Fibroblast of mammary gland (primary cell): ENCODE results near the gene GPER1.

Source experiments
- DNase-seq: peaks from one replicate; pipeline ENCODE4 v3.0.0-alpha.2; 2010; ENCODE audit warnings: low read depth
- H3K4me3 ChIP-seq: 2 replicates; pipeline ENCODE4 v1.5.1; 2011; ENCODE audit warnings: low read depth, mild to moderate bottlenecking, low read length, moderate library complexity; ENCODE audit not compliant: control insufficient read depth
- TF ChIP-seq, protein P1 (sequence below): conservative IDR thresholded peaks from 2 replicates; pipeline ENCODE4 v1.5.1; 2011; ENCODE audit warnings: low read depth, low read length, inconsistent platforms; ENCODE audit not compliant: control insufficient read depth, insufficient read depth

Gene GPER1

DNA sequence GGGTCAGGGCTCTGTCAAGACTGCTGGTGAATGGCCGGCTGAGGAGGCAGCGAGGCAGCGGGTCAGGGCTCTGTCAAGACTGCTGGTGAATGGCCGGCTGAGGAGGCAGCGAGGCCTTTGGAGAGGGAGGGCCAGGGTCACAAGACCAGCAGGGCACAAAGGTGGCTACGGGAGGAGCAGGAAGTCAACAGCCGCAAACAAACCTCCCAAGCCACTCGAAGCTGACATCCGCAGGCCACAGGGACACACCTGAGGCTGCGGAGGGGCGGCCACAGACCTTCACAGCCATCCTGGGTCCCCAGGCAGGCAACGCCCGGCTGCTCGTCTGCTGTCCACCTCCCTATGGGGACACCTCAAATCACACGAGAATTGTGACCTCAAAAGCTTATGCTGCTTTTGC lies 8.9 kb upstream of the GPER1 start:
- no peak overlapping the region for H3K4me3 ChIP-seq
- TF ChIP-seq, protein P1, sequence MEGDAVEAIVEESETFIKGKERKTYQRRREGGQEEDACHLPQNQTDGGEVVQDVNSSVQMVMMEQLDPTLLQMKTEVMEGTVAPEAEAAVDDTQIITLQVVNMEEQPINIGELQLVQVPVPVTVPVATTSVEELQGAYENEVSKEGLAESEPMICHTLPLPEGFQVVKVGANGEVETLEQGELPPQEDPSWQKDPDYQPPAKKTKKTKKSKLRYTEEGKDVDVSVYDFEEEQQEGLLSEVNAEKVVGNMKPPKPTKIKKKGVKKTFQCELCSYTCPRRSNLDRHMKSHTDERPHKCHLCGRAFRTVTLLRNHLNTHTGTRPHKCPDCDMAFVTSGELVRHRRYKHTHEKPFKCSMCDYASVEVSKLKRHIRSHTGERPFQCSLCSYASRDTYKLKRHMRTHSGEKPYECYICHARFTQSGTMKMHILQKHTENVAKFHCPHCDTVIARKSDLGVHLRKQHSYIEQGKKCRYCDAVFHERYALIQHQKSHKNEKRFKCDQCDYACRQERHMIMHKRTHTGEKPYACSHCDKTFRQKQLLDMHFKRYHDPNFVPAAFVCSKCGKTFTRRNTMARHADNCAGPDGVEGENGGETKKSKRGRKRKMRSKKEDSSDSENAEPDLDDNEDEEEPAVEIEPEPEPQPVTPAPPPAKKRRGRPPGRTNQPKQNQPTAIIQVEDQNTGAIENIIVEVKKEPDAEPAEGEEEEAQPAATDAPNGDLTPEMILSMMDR, result no peak
- no peak for DNase-seq

DNA sequence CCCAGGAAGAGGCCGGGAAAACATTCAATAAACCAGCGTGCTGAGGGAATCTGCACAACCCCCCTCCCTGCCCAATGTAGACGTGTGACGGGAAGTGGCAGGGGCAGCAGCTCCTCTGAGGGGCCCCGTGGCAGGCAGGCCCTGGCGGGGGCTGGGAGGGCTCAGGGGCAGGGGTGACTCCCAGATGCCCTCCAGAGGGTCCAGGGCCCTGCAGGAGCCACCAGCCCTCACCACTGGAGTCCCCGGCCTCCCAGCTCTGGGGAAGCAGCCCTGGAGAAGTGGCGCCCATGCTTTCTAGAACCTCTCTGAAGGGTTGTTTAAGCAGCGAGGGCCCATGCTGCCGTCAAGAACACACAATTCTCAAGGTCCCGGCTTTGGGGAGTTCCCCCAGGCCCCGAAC lies 8.4 kb upstream of the GPER1 start:
- H3K4me3 ChIP-seq, result no peak overlapping the region
- no peak for DNase-seq
- TF ChIP-seq, protein P1, result no peak

DNA sequence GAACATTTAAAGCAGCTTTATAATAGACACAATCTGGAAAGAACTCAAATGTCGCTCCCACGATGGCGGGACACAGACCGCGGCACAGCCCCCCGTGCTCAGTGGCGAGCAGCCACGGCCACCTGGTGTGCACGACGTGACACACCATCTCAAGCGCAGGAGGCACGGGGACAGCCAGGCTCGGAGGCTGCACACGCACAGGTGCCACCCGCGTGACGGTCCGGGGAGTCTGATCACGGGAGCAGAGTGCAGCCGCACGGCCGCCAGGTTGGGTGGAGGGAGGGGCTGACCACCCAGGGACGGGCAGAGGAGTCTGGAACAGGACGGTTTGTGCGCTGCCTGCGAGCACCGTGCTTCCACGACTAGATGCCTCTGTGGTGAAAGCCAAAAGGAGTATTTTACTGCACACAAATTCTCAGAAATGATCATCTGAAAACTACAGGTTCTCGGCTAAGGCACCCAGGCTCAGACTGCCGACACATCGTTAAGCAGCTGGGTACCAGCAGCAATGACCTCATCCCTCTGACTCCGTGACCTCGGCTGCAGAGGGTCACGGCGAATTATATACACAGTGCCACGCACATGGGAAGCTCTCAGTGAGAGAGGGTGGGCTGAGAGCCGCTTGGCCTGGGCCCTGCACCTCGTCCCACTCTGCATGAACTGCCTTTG lies 7.5 kb upstream of the GPER1 start:
- TF ChIP-seq, protein P1, result no peak
- no peak overlapping the region for H3K4me3 ChIP-seq
- no peak for DNase-seq

DNA sequence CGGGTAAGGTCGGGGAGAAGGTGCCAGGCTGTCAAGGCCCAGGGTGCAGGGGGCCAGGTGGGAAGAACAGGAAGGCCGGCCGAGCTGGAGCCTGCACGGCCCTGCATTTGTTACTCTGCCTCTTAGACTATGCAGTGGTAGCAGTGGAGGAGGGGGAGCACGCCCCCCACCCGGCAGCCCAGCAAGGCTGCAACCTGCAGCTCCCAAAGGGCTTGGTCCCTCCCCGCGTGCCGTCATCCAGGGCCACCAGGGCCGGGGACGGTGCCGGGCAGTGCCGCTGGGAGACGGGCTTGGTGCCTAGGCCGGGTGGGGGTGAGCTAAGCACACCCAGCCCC lies 7.0 kb upstream of the GPER1 start:
- TF ChIP-seq, protein P1, result no peak
- DNase-seq, result no peak
- H3K4me3 ChIP-seq, result no peak overlapping the region

DNA sequence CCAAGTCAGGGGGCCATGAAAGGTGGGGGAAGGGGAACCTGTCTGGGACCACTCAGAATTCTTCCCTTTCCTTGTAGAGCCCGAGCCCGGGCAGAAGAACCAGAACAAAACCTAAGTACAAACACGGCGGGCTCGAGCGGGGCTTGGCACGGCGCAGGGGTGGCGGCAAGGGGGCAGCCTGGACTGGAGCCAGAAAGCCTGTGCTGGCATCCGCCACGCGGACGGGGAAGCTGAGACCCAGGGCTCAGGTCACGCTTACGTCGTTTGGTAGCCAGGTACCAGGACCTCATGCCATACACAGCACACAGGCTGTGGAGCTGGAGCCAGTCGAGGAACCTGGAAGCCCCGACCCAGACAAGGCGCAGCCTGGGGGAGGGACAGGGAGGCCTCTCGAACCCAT lies 6.6 kb upstream of the GPER1 start:
- TF ChIP-seq, protein P1, result no peak
- no peak for DNase-seq

DNA sequence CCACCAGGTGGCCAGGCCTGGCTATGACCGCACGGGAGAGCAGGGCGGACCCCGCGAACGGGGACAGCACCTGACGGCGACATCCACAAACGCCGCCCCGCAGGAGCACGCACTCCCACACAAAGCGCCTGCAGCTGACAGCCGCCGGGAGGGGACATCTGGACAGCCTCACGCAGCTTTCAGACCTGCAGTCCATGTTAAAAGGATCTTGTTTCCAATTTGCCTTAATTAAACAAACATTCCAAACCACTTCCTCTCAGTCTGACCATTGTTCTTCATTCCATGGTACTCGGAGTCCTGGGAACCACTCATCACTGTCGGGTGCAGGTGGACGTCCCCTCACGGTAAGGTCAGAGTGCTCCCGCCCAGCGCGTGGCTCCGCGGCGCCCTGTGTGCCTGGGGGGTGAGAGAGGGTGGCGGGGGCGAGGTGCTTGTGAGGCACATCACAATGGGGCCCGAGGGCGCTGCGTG lies 5.9 kb upstream of the GPER1 start:
- no peak overlapping the region for H3K4me3 ChIP-seq
- TF ChIP-seq, protein P1, result no peak

More for the DNA sequence above, 6.6 kb upstream of the GPER1 start:
- no peak overlapping the region for H3K4me3 ChIP-seq

More for the DNA sequence above, 5.9 kb upstream of the GPER1 start:
- no peak for DNase-seq
